GM21786 (cell line): ENCODE data around the gene TSPEAR.

Experiments
- ATAC-seq: cut with Tn5 transposase; IDR thresholded peaks from one replicate; pipeline ENCODE4 v1.9.1; 2021; ENCODE audit not compliant: unreplicated experiment

Gene TSPEAR

GRCh38 chr21:44478801-44479167 is 232.6 kb downstream of the TSPEAR start:
- ATAC-seq, result no peak

- no peak for ATAC-seq
Observed at GRCh38 chr21:44478124-44478800, 233.1 kb downstream of the TSPEAR start.

- ATAC-seq, result no peak
Observed at GRCh38 chr21:44477712-44478111, 233.7 kb downstream of the TSPEAR start.

GRCh38 chr21:44477131-44477530 is 234.2 kb downstream of the TSPEAR start:
- ATAC-seq, result no peak

GRCh38 chr21:44475266-44475845 is 236.0 kb downstream of the TSPEAR start:
- ATAC-seq, result no peak

GRCh38 chr21:44473915-44474555 is 237.3 kb downstream of the TSPEAR start:
- ATAC-seq, result no peak

- no peak for ATAC-seq
Observed at GRCh38 chr21:44471996-44472395, 239.4 kb downstream of the TSPEAR start.

GRCh38 chr21:44471341-44471740 is 240.0 kb downstream of the TSPEAR start:
- no peak for ATAC-seq

- ATAC-seq, result no peak
Observed at GRCh38 chr21:44467859-44468195, 243.5 kb downstream of the TSPEAR start.

GRCh38 chr21:44466996-44467858 is 244.1 kb downstream of the TSPEAR start:
- ATAC-seq, result no peak

GRCh38 chr21:44466351-44466954 is 244.9 kb downstream of the TSPEAR start:
- no peak for ATAC-seq

- no peak for ATAC-seq
Observed at GRCh38 chr21:44464351-44464750, 247.0 kb downstream of the TSPEAR start.

GRCh38 chr21:44463724-44464123 is 247.6 kb downstream of the TSPEAR start:
- ATAC-seq, result no peak

GRCh38 chr21:44462834-44463200 is 248.6 kb downstream of the TSPEAR start:
- no peak for ATAC-seq

GRCh38 chr21:44462086-44462833 is 249.1 kb downstream of the TSPEAR start:
- no peak for ATAC-seq

GRCh38 chr21:44461464-44462001 is 249.8 kb downstream of the TSPEAR start:
- ATAC-seq, result no peak

GRCh38 chr21:44461005-44461404 is 250.4 kb downstream of the TSPEAR start:
- no peak for ATAC-seq

- ATAC-seq, result no peak
Observed at GRCh38 chr21:44460441-44460755, 251.0 kb downstream of the TSPEAR start.

GRCh38 chr21:44459712-44460440 is 251.5 kb downstream of the TSPEAR start:
- no peak for ATAC-seq
